Stimulated activated CD4-positive, alpha-beta T cell treated with anti-CD3 and anti-CD28 coated beads, Interleukin-2, amount 100 ng/mL, for 48 hours (primary cell): Measurements from ENCODE around the gene SHC3.

Source experiments
- DNase-seq, 2 donors: peaks; one replicate each; pipeline ENCODE4 v3.0.0-alpha.2; 2020

SHC3 gene

DNA sequence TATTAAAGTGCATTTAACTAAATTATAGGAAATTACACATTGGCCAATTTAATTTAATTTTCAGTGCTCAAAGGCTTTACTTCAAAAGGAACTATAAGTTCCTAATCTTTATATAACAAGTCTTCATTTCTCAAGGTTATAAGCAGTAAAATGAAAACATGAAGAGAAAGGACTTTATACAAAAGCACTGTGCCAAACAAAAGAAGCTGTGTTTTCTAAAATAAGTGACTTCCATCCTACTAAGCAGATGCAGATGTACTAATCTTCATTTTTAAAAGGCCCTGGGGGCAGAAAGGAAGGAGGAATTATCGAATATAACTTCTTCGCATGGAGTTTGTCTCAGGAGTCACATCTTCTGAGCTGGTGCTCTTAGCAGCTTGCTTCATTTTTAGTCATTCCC lies 81.4 kb downstream of the SHC3 start:
- no peak for DNase-seq

DNA sequence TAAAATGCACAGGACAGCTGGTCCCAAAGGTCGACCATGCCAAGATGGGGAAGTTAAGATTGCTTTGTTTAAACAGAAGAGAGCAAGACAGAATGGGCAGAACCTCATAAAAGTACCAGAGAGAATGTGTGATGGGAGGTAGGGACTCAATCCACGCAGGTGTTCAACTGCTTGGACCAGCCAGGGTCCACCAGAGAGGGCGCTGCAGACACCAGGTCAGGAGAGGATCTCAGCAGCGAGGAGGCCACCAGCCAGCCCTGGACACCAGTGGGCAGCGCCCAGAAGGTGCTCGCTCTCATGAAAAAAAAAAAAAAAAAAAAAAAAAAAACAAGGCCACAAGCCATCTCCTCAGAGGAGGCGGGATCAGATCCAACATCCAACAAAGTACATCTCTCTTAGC lies 81.8 kb downstream of the SHC3 start:
- no peak for DNase-seq

DNA sequence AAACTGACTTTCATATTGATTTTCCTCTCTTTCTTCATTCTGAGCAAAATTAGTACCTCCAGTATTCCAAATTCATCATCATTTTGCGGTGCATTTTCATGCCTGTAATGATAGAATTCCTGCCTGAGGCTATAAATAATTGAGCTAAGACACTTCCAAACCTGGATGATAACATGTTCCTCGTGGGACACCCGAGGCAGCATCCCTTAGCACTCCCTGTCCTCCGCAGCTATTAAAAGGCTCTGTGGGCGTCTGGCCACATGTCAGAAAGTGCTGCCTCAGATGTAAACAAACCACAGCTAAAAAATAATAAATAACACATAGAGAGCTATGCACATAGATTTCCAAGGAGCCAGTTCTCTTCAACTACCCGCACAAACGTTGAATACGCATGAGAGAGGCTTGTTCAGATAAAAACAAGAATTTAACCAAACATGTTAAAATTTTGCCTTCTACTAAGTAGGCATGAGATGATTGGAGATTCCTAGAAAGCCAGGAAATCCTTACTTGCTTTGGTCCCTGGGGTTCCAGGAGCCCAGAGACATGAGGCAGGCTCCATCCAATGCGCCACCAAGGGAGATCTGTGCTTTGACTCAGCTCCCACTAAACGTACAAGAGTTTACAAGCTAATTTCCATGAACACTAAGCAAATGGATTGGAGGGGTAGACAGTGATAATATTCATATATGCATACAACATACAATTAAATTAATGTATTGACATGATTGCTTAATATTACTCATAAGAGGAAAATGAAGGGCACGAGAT lies 82.7 kb downstream of the SHC3 start:
- no peak for DNase-seq

- DNase-seq = no peak
These were observed 85.2 kb downstream of the SHC3 start for GRCh38 chr9:89093201-89093975.

- DNase-seq = no peak
These were observed 89.4 kb downstream of the SHC3 start for GRCh38 chr9:89089176-89089575.

GRCh38 chr9:89083626-89084025 lies 95.0 kb downstream of the SHC3 start:
- DNase-seq = no peak

- no peak for DNase-seq
These were observed 98.4 kb downstream of the SHC3 start for GRCh38 chr9:89080193-89080592.

GRCh38 chr9:89079391-89079790 lies 99.2 kb downstream of the SHC3 start:
- DNase-seq = no peak

DNA sequence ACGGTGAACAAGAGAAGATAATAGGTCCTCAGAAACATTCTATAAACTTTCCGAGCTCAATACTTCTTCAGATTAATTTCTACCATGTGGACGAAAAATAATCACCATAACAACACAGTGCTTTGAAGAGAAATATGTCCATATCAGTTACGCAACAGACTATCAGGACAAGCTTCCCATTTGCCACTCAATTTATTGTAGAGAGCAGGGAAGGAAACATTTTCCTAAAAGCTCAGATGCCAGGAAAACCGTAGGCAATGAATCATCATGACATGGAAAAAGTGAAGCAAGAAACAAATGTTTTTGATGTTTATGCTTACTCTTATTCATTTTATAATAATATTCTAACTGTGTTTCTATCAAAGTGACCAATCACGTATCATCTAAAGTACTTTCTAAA lies 99.8 kb downstream of the SHC3 start:
- DNase-seq = no peak

DNA sequence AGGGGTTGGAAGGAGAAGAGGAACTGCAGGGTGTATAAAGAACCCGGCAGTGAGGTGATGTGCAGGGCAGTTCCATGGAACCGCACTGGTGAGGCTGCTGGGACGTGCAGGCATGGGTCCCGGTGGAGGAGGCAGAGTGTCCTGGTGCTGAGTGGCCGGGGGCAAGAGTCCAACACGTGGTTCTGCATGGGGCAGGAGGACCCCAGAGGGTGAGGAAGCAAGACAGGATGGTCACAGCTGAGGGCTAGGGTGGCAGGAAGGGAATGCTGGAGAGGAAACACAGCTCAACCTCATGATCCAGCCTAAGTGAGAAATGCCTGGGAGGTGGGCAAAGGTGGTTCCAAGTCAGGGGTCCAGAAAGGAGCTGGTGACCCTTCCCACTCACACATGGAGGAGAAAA lies 100.2 kb downstream of the SHC3 start:
- DNase-seq = no peak

GRCh38 chr9:89077519-89077918 lies 101.1 kb downstream of the SHC3 start:
- DNase-seq = no peak

DNA sequence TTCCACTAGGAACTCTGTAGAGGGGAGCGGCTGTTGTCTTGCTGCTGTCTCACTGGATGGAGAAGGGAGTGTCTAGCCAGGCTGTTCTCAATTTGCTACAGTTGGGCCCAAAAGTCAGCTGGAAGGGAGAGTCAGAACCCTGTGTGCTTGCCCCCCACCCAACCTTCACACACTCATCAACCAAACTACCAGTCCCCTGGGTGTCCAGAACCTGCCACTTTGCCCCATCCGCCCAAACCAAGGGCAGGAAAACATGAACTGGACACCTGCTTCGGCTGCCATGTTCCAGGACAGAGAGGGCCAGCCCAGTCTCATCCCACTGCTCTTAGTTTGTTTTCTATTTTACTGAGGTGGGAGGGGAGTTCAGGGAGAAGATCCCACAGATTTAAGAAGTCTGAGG lies 105.2 kb downstream of the SHC3 start:
- DNase-seq = no peak

GRCh38 chr9:89071591-89071990 lies 107.0 kb downstream of the SHC3 start:
- DNase-seq = no peak

- no peak for DNase-seq
These were observed 111.8 kb downstream of the SHC3 start for GRCh38 chr9:89066835-89067234.

DNA sequence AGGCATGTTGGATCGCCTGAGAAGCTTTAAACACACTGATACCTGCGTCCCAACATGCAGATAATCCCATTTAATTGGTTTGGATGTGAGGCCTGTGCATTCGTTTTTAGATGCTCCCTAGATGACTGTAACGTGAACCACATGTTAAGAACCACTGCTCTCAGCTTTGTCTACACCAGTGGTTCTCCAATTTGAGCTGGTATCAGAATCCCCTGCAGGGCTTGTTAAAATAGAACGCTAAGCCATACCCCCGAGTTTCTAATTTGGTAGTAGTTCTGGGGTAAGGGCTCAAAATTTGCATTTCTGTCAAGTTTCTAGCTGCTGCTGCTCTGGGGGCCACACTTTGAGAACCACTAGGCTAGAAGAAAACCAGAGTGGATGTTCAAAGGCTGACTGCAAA lies 112.7 kb downstream of the SHC3 start:
- no peak for DNase-seq

DNA sequence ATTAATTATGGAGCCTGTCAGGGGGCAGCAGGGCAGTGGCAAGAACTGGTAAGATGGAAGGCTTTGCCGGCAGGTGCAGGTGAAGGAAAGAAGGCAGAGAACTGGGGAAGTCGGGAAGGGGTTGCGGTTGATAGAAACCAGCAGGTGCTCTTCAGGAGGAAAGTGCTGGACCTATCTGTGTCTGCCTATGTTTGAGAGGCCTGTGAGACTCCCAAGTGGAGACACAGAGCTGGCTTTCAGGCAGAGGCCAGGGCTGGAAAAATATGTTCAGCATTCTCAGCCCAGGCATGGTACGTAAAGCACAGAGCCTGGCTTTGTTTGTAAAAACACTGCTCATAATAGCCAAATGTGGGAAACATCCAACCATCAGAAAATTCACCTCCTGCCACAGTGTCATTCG lies 117.8 kb downstream of the SHC3 start:
- no peak for DNase-seq

- DNase-seq = no peak
These were observed 118.6 kb downstream of the SHC3 start for GRCh38 chr9:89059925-89060506.

DNA sequence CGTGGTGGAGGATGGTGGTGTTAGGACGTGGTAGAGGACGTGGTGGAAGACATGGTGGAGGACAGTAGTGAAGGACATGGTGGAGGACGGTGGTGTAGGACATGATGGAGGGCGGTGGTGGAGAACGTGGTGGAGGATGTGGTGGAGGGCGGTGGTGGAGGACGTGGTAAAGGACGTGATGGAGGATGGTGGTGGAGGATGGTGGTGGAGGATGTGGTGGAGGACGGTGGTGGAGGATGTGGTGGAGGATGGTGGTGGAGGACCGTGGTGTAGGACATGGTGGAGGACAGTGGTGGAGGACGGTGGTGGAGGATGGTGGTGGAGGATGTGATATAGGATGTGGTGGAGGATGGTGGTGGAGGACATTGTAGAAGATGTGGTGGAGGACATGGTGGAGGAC lies 119.7 kb downstream of the SHC3 start:
- no peak for DNase-seq

DNA sequence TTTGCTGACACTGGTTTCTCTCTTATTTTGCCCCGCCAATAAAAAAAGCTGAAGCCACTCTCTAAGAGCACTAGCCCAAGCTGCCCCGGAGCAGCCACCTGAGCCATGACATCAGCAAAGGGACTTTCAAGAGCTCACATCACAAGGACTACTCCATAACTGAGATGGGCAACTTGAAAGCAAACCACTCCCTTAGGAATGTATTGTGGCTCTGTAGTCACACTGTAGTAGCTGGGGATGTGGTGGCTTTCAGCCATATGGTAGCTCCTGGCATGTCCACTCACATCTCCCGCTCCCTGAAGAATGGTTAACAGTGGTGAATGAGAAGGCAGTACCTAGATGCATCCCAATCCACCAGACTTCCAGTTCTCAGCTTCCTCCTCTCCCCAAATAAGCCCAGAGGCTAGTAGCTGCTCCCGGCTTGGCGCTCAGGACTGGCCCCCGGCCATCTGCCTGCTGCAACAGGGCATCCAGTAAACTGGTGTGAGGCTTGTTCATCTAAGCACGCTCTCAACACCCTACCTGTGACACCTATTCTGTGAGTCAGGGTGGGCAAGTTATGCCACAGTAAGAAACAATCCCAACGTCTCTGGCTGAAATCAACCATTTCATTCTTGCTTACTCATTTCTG lies 123.6 kb downstream of the SHC3 start:
- no peak for DNase-seq

DNA sequence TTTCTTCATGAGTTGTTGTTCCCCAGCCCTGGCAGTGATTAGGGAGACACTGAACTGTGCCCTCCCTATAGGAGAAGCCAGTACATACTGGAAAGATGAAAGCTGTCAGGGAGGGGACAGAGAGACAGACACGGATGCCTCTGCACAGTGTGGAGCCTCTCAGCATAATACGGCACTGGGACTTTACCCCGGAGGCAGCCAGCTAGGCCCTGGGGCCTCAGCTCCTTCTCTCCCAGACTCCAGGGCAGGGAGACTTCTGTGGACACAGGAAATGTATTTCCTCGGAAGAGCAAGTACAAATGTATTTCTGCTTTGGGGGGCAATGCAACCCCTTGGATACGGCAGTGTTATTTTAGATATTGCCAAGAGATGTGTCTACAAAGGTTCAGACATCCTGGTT lies 125.3 kb downstream of the SHC3 start:
- DNase-seq = no peak

DNA sequence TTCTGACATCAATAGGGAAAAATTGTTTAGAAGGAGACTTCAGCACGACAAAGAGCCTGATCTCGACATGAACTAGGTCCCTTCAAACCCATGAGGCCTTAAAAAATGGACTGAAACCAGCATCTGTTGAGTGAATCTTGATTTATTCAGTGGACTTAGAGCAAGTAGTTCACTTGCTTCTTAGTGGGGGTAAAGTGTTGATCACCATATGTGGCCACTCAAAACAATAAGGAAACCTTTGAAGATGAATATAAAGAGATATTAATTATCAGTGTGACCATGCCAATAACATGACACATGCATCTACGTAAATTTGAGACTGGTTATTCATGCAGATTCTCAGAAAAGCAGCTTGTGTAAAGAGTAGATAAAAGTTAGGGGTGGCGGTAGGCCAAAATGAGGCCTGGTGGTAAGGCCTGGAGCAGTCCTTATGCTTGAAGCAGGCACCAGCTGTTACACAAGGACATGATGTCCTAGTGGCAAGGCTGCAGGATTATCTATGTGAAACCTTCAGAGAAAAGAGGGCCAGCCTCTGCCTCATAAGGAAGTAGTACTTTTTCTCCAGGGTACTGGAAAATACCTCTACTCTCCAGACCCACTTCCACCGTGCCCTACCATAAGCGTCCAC lies 126.0 kb downstream of the SHC3 start:
- DNase-seq = no peak

DNA sequence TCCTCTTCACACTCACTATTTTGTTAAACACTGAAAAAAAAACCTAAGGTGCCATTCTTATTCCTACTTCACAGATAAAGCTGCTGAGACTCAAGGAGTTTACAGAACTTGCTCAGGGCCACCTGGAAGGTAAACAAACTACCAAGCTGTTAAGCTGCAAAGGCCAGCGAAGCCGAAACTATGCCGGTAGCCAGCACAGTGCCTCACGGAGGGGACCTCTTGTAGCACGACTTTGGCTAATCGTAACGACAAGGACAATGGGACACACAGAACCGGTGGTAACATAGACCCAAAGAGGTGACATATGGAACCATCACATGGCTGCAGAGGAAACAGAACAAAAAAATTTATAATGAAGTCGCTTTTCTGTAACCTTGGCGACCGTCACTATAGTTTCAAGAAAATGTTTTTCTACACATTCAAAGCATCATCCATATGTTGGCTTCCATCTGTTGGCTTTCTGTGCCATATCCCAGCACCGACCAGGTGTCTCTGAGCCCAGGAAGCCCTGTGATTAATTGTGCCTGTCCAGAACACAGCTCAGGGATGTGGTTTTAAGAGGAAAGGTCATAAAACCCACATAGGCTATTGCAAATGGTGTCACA lies 127.1 kb downstream of the SHC3 start:
- no peak for DNase-seq

DNA sequence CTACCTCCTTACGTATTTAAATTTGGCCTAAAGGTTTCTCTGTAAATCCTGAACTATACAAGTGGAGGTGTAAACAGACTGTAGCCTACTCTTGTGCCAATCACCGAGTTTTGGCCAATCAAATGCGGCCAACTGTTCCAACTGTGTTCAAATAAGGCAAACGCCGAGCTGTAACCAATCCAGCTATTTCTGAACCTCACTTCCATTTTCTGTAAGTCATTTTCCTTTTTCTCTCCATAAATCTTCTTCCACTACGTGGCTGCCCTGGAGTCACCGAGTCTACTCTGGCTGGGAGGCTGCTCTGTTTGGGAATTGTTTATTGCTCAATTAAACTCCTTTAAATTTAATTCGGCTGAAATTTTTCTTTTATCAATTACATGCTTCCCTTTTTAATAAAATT lies 129.0 kb downstream of the SHC3 start:
- no peak for DNase-seq
